Spleen (tissue), 7 donors: ENCODE measurements around the gene NMNAT3.

Experiments used
- CTCF ChIP-seq, 11 experiments: fragments of 200-600 bp in 7 of 11; fragments of 450-650 bp in 4 of 11; sonication (generic) in 4 of 11; IDR thresholded peaks in 8 of 11; conservative IDR thresholded peaks in 3 of 11; 1 replicate in 7 of 11; 2 replicates in 4 of 11; pipeline versions ENCODE4 v1.4.0 to v1.8.0; 2016 to 2021; ENCODE audit warnings: antibody characterized with exemption in 11 of 11, inconsistent platforms in 4 of 11, mild to moderate bottlenecking in 1 of 11
- POLR2AphosphoS5 ChIP-seq, 3 donors: sonication (generic); formaldehyde crosslinking; IDR thresholded peaks; one replicate each; pipeline ENCODE4 v1.5.1; 2017; ENCODE audit warnings: antibody characterized with exemption in 3 of 3
- donor health status: DM: no; HTN: no; CAD: no; lungs with moderate emphysema.
- donor health status: DM: no; HTN: no; CAD: no.
- donor health status: DM: no; HTN: no; CAD: no.

GRCh38 chr3:139715166-139715565 is 37.4 kb upstream of the NMNAT3 start:
- TF ChIP-seq CTCF (IDR thresholded peaks at IDR 0.05 in 8 of 11, conservative IDR thresholded peaks at IDR 0.05 in 3 of 11) (no peak), POLR2AphosphoS5 (IDR thresholded peaks at IDR 0.05) (no peak)
